ENCODE measurements around the gene FKBP6.
A peak's percentile ranks its signal among the peaks of the same experiment; 100 is the strongest.

The FKBP6 gene

DNA sequence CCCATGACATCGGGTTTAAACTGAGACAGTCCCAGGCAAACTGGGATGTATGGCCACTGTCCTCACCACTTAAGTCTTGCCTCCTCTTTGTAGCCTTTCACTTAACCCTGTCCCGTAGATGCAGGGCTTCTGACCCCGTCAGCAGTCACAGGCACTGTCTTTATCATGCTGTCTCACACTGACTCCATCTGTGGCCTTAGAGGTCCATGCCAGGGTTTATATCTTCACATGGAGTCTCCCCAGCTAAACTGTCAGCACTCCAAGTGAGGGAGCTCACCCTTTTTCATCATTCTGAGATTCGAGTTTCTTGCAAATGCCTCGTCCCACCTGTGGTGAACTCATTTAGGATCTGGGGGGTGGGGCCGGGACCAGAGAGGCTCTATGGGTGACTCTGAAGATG lies 2.8 kb downstream of the FKBP6 start:
- Mint-ChIP-seq H3K4me1 (ENCODE audit: low read depth in 2 of 2) (no peaks in the 10 kb centered on the region), H3K27me3 (no peaks in the 10 kb centered on the region), H3K27ac (no peak overlapping the region), H3K9me3 (no peaks in the 10 kb centered on the region), H3K4me3 (no peak overlapping the region), H3K36me3 (ENCODE audit: insufficient read depth) (no peaks in the 10 kb centered on the region)
- ATAC-seq (replicated peaks) (no peak), DNase-seq (no peak)

DNA sequence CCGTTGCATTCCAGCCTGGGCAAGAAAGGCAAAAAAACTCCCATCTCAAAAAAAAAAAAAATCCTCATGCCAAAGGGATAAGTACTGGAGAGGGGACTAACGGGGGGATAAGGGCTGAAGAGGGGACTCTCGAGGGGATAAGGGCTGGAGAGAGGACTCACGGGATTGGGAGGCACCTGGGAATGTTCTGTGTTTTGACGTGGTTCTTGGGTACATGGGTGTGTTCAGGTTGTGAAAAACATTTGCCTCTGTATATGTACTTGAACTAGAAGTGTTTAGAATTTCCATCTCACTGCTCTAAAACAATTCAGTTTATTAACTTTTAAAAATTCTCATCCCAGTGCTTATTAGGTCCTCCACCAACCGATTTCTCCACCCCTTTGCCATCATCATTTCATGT lies 4.5 kb downstream of the FKBP6 start:
- Mint-ChIP-seq H3K4me3 (no peak overlapping the region), H3K27ac (no peak overlapping the region), H3K4me1 (ENCODE audit: low read depth in 2 of 2) (no peaks in the 10 kb centered on the region), H3K36me3 (ENCODE audit: insufficient read depth) (no peaks in the 10 kb centered on the region), H3K9me3 (no peaks in the 10 kb centered on the region), H3K27me3 (no peaks in the 10 kb centered on the region)
- ATAC-seq (replicated peaks) (no peak), DNase-seq (no peak)

DNA sequence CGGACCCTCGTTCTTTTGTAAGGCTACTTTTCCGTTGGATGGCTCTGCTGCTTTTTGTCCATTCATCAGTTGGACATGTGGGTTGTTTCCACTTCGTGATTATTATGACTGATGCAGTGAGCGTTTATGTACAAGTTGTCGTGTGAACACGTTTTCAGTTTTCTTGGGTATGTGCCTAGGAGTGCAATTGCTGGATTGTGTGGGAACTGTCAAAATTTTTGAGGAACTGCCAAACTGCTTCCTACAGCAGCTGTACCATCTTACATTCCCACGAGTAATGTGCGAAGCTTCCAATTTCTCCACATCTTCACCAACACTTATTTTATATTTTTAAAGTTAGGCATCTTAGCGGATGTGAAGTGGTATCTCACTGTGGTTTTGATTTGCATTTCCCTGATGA lies 10.4 kb downstream of the FKBP6 start:
- H3K4me3 Mint-ChIP-seq: no peak overlapping the region
- DNase-seq (no peak), ATAC-seq (replicated peaks) (no peak)
- H3K4me1 Mint-ChIP-seq (ENCODE audit: low read depth in 2 of 2): no peaks in the 10 kb centered on the region
- peaks cover 15 to 18% of the 10 kb centered on the region in 2 donors for H3K27me3 Mint-ChIP-seq
- H3K9me3 Mint-ChIP-seq: no peaks in the 10 kb centered on the region
- no peaks in the 10 kb centered on the region for H3K36me3 Mint-ChIP-seq (ENCODE audit: insufficient read depth)
- no peak overlapping the region for H3K27ac Mint-ChIP-seq

DNA sequence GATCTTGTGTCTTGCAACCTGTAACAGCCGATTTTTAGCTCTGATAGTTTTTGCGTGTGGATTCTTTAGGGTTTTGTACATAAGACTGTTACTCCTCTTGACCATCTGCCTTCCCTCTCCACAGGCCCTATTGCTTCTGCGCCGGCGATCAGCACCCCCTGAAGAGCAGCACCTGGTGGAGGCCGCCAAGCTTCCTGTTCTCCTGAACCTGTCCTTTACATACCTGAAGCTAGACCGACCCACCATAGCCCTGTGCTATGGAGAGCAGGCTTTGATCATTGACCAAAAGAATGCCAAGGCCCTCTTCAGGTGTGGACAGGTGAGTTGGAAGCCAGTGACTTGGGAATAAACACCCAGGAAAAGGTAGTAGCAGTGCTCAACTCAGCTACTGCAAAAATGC lies 12.6 kb downstream of the FKBP6 start:
- ATAC-seq (replicated peaks) (no peak), DNase-seq (no peak)
- Mint-ChIP-seq H3K36me3 (ENCODE audit: insufficient read depth) (no peaks in the 10 kb centered on the region), H3K9me3 (no peaks in the 10 kb centered on the region), H3K4me3 (no peak overlapping the region), H3K4me1 (ENCODE audit: low read depth in 2 of 2) (no peaks in the 10 kb centered on the region), H3K27ac (peak overlapping the region in 1 of 2 donors; percentile 2), H3K27me3 (peaks cover 20 to 35% of the 10 kb centered on the region in 2 donors)

DNA sequence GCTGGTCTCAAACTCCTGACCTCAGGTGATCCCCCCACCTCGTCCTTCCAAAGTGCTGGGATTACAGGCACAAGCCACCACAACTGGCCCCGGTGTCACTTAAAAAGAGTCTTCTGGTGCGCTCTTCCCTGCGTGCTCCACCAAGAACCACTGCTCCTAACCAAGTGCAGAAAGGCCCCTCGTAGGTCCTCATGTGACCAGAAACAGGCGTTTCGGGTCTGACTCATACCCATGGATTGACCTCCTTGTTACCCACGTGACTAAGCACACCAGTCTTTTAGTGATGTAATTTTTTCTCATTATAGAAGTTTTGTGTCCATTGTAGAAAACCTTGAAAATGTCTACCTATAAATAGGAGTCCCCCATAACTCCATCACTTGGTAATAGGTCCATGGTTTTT lies 13.9 kb downstream of the FKBP6 start:
- no peaks in the 10 kb centered on the region for H3K4me1 Mint-ChIP-seq (ENCODE audit: low read depth in 2 of 2)
- no peak for DNase-seq

DNA sequence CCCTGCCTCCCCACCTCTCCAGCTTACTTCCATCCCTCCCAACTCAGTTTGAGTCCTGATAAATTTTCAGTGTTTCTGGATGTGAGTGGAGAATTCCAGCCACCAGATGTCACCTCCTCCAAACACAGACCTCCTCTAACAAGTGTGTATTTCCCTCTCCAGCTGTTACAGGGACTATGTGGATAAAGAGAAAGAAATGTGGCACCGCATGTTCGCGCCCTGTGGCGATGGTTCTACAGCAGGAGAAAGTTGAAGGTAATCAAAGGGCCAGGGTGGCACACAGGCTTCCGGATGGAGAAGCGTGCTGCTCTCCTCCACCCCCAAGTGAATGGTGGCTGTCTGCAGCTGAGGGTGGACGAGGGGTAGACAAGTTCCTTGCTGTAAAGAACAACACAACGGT lies 14.7 kb downstream of the FKBP6 start:
- ATAC-seq (replicated peaks) (no peak), DNase-seq (no peak)
- no peaks in the 10 kb centered on the region for H3K4me1 Mint-ChIP-seq (ENCODE audit: low read depth in 2 of 2)
- H3K27me3 Mint-ChIP-seq: peaks cover 20 to 49% of the 10 kb centered on the region in 2 donors
- no peak overlapping the region for H3K4me3 Mint-ChIP-seq
- H3K36me3 Mint-ChIP-seq (ENCODE audit: insufficient read depth): no peaks in the 10 kb centered on the region
- no peak overlapping the region for H3K27ac Mint-ChIP-seq
- no peaks in the 10 kb centered on the region for H3K9me3 Mint-ChIP-seq

More for the DNA sequence above, 13.9 kb downstream of the FKBP6 start:
- ATAC-seq (replicated peaks): no peak
- Mint-ChIP-seq H3K36me3 (ENCODE audit: insufficient read depth) (no peaks in the 10 kb centered on the region), H3K9me3 (no peaks in the 10 kb centered on the region), H3K27me3 (peaks cover 20 to 48% of the 10 kb centered on the region in 2 donors), H3K27ac (no peak overlapping the region), H3K4me3 (no peak overlapping the region)

DNA sequence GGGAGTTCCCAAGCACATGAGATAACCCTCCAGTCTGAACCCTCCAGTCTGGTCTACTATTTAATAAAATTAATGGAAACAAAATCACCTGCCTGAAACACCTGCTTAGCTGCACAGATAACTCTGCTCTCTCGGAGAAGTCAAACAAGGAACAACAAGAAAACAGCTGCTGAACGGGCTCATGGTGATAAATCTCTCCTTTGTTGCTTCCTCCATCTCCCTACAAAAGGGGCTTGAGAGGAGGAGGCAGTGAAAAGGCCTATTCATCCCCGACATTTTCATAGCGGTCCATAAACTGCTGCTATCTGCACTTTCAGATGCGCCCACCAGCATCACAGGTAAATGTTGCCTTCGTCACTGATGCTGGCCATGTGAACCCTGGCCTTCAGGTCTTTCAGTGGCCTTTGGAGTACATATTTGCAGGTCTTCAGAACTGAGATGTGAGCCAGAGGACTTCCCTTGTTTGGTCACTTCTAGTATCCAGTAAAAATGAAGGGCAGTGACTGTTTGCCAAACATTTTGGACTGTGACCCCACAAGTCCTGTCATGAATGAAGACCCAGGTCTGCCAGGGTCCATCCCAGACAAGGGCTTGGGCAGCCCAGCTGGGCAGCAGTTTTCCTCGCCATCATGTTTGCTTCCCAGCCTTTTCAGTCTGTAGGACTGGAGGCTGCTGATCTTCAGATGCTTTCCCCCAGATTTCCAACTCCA lies 15.9 kb downstream of the FKBP6 start:
- Mint-ChIP-seq H3K4me1 (ENCODE audit: low read depth in 2 of 2) (no peaks in the 10 kb centered on the region), H3K27ac (no peak overlapping the region), H3K36me3 (ENCODE audit: insufficient read depth) (no peaks in the 10 kb centered on the region), H3K4me3 (no peak overlapping the region), H3K27me3 (peaks cover 20 to 49% of the 10 kb centered on the region in 2 donors), H3K9me3 (no peaks in the 10 kb centered on the region)
- ATAC-seq (replicated peaks) (no peak), DNase-seq (no peak)

DNA sequence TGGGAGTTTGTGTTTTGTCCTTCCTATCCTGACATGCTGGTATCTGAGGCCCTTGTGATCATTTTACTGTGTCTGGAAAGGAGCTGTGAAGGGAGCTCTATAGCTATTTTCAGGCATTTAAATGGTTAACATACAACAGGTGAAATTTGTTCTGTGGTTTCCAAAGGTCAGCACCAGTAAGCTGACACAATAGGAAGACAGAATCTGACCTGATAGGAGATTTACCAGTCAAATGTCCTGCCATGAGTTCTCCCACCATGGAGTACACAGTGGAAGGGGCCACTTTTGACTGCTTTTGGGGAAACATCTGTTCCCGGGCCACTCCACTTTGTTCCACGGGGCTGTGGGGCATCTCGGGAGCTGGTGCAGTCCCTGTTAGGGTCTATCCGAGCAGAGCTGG lies 17.6 kb downstream of the FKBP6 start:
- no peak for ATAC-seq (replicated peaks)

DNA sequence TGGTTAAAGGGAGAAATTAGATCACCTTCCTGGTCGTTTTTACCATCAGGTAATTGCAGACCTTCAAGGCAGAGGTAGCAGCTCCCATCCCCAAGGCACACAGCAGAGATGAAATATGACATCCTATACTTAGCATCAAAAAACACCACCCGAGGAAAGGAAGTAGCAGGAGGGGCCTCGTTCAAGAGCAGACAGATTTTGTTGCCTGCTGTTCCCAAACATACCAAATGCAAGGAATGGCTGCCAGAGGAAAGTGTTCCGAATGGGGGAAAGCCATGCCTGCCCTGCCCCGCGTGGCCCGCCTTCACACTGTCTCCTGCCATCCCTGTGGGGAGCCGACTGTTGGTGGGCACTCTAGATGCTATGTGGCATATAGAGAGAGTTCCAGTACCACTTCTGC lies 18.0 kb downstream of the FKBP6 start:
- H3K9me3 Mint-ChIP-seq: no peaks in the 10 kb centered on the region
- H3K27me3 Mint-ChIP-seq: peaks cover 20 to 49% of the 10 kb centered on the region in 2 donors
- no peak overlapping the region for H3K4me3 Mint-ChIP-seq
- H3K36me3 Mint-ChIP-seq (ENCODE audit: insufficient read depth): no peaks in the 10 kb centered on the region
- no peak for DNase-seq
- no peak for ATAC-seq (replicated peaks)
- H3K4me1 Mint-ChIP-seq (ENCODE audit: low read depth in 2 of 2): no peaks in the 10 kb centered on the region
- no peak overlapping the region for H3K27ac Mint-ChIP-seq

More for the DNA sequence above, 17.6 kb downstream of the FKBP6 start:
- Mint-ChIP-seq H3K36me3 (ENCODE audit: insufficient read depth) (no peaks in the 10 kb centered on the region), H3K27me3 (peaks cover 20 to 49% of the 10 kb centered on the region in 2 donors), H3K4me1 (ENCODE audit: low read depth in 2 of 2) (no peaks in the 10 kb centered on the region), H3K9me3 (no peaks in the 10 kb centered on the region), H3K27ac (no peak overlapping the region), H3K4me3 (no peak overlapping the region)
- no peak for DNase-seq

DNA sequence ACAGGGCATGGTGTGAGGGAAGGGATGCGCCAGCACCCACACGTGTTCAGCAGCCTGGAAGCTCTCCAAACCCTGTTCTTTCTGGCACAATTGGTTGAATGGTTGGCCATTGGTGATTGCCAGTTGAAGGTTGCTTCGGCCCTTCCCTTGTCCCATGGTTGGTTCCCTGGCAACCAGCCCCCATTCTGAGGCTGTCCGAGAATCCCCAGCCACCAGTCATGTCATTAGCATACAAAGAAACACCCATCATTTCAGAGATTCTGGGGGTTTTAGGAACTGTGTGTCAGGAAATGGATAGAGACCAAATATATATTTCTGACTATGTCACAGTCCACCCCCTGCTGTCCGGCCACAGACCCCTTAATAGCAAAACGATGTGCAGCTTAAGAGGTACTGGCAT lies 21.8 kb downstream of the FKBP6 start:
- Mint-ChIP-seq H3K4me1 (ENCODE audit: low read depth in 2 of 2) (no peaks in the 10 kb centered on the region), H3K4me3 (no peak overlapping the region), H3K36me3 (ENCODE audit: insufficient read depth) (no peaks in the 10 kb centered on the region), H3K27ac (no peak overlapping the region), H3K27me3 (peaks cover 0 to 20% of the 10 kb centered on the region in 2 donors), H3K9me3 (peaks cover 0 to 5% of the 10 kb centered on the region in 2 donors)
- DNase-seq: no peak
- no peak for ATAC-seq (replicated peaks)

DNA sequence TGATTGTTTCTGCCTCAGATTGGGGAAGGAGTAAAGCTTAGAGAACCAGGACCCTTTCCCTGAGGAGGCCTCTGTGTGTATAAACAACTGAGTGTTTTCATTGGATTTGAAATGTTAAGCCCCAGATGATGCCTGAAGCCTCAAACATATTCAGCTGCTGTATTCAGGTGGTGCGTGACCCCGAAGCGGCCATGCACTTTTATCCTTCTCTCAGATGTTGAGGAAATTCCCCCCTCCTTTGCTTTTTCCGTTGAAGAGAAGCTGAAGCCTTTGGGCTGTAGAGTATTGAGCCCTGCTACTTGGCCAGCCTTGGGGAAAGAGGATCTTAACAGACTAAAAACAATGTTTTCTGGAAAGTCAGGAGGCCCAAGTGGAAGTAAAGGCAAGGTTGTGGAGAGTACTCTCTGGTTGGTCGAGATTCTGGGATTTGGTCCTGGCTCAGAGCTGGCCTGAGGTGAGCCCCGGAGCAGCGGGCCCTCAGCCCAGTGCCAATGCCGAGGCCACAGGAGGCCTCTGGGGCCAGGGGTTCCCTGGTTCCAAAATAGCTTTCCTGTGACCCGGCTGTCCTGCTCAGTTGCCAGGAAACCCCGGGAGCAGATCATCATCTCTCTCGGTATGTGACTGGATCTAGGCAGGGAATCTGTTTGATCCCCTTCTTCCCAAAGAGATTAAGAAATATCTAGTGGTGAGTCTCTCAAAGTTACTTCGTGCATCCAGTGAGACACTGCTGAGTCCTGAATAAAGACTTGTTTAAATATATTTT lies 22.5 kb downstream of the FKBP6 start:
- H3K4me1 Mint-ChIP-seq (ENCODE audit: low read depth in 2 of 2): no peaks in the 10 kb centered on the region
- no peak overlapping the region for H3K27ac Mint-ChIP-seq
- no peak overlapping the region for H3K4me3 Mint-ChIP-seq
- DNase-seq (no peak), ATAC-seq (replicated peaks) (no peak)
- H3K27me3 Mint-ChIP-seq: peaks cover 0 to 14% of the 10 kb centered on the region in 2 donors
- no peaks in the 10 kb centered on the region for H3K36me3 Mint-ChIP-seq (ENCODE audit: insufficient read depth)
- H3K9me3 Mint-ChIP-seq: peaks cover 0 to 5% of the 10 kb centered on the region in 2 donors

DNA sequence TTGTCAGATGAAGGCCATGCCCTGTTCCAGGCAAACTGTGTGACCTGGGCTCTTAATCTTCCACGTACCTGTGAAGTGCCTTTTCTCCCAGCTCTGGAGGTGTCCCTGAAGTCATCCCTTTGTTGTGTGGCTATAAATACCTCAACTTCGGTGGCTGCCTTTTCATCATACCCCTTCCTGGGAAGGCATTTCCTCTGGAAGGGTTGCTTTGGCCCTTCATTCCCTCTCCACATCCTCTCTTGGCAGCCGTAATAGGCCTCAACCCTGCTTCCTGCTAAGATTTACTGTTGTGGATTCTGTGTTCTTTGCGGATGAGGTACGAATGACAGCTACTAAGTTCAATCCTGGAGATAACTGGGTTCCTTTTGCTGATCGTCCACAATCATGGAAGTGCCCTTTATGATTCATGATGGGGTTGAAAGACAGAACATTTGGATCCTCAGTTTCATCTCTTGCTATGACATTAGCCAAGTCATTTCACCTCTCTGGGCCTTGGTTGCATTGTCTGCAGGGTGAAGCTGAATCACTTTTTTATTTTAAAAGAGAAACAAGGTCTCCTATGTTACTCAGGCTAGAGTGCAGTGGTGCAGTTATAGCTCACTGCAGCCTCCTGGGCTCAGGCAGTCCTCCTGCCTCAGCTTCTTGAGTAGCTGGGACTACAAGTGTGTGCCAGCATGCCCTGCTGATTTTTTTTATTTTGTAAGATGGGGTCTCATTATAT lies 23.6 kb downstream of the FKBP6 start:
- H3K9me3 Mint-ChIP-seq: peaks cover 0 to 5% of the 10 kb centered on the region in 2 donors
- H3K27ac Mint-ChIP-seq: no peak overlapping the region

DNA sequence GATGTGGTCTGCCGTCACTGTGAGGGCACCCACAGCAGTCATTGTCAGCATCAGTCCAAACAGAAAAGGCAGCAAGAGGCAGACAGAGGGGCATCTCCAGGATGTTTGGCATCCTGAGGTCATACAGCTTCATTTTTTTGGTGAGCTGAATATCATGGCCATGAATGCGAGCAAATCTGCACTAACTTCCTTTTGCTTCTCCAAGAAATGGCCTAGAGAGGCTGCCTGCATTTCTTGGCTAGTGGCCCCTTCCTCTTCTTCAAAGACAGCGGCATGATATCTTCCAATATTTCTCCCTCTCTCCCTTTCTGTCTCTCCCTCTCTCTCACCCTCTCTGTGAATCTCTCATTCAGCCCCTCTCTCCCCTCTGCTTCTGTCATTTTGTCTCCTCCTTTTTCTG lies 24.8 kb downstream of the FKBP6 start:
- Mint-ChIP-seq H3K9me3 (peaks cover 0 to 5% of the 10 kb centered on the region in 2 donors), H3K4me3 (no peak overlapping the region), H3K4me1 (ENCODE audit: low read depth in 2 of 2) (no peaks in the 10 kb centered on the region), H3K27me3 (no peaks in the 10 kb centered on the region), H3K36me3 (ENCODE audit: insufficient read depth) (peaks cover 1% of the 10 kb centered on the region), H3K27ac (no peak overlapping the region)
- DNase-seq (no peak), ATAC-seq (replicated peaks) (no peak)

More for the DNA sequence above, 23.6 kb downstream of the FKBP6 start:
- H3K36me3 Mint-ChIP-seq (ENCODE audit: insufficient read depth): no peaks in the 10 kb centered on the region
- H3K4me3 Mint-ChIP-seq: no peak overlapping the region
- ATAC-seq (replicated peaks) (no peak), DNase-seq (no peak)
- H3K4me1 Mint-ChIP-seq (ENCODE audit: low read depth in 2 of 2): no peaks in the 10 kb centered on the region
- peaks cover 0 to 3% of the 10 kb centered on the region in 2 donors for H3K27me3 Mint-ChIP-seq
